Umbilical cord (tissue), 2 donors: ENCODE data around the gene HMGXB3. TPM values are rescaled to one million over a fixed set of nuclear protein-coding genes. Genes with fewer than 3 reads are reported as not detected.

Experiments used
- DNase-seq: peaks from one replicate; pipeline ENCODE4 v3.0.0-alpha.2; 2015; ENCODE audit warnings: low spot score
- total RNA-seq: library from RNA; depleted of rRNA; stranded (reverse); fragments of >200 nt; gene quantifications from one replicate; pipeline ENCODE4 v1.2.3, GENCODE V29; 2014; ENCODE audit warnings: low replicate concordance; ENCODE audit not compliant: insufficient read depth

Gene HMGXB3
- total RNA-seq, 1 donor from 2014 or later: 16.4 TPM

DNA sequence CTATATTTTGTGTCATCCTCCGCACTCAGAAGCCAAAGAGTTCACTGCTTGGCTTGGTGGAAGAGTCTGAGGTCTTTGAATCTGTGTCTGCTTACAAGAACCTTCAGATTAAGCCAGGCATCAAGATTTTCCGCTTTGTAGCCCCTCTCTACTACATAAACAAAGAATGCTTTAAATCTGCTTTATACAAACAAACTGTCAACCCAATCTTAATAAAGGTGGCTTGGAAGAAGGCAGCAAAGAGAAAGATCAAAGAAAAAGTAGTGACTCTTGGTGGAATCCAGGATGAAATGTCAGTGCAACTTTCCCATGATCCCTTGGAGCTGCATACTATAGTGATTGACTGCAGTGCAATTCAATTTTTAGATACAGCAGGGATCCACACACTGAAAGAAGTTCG is 19.3 kb upstream of the HMGXB3 start:
- no peak for DNase-seq

DNA sequence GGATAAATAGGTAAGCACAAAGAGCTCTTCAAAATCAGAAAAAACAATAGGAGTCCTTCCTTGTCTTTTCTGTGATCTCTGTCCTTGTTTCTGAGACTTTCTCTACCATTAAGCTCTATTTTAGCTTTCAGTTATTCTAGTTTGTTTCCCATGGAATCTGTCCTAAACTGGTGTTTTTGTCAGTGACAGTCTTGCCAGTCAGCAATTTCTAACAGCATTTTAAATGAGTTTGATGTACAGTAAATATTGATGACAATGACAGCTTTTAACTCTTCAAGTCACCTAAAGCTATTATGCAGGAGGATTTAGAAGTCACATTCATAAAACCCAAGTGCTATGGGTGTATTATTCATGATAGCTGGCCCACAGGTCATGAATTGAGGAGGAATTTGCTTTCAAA is 18.0 kb upstream of the HMGXB3 start:
- no peak for DNase-seq

- DNase-seq: no peak
These were observed 12.4 kb upstream of the HMGXB3 start for GRCh38 chr5:149988126-149988525.

DNA sequence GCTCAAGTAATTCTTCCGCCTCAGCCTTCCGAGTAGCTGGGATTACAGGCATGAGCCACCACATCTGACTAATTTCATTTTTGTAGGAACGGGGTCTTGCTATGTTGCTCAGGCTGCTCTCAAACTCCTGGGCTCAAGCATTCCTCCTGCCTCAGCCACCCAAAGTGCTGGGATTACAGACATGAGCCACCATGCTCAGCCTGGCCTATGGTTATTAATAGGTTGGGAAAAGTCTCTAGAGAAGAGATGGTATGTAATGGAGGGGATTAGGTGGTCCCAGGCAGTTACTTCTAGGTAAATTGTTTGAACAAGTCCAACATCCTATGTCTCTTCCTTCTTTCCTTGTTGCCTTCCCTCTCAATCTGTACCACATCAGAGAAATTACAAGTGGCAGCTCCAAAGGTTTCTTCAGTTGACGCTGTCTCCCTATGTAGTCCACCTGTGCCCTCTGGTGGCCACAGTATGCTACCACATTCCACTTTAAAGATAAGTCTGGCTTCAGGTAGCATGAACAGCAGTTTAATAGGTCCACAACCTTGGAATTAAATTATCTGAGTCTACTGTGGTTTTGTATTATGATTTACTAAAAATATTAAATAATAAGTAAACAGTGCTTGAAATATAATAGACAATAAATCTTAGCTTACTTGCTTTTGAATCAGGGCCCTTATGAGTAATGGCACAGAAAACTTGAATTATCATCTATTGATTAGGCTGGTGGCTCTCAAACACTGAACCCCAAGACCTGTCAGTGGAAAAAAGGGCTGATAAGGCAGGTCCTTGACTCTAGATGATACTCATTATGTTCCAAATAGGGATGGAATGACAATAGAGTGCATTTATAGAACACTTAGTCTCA is 9.8 kb upstream of the HMGXB3 start:
- DNase-seq: peak; percentile 82

DNA sequence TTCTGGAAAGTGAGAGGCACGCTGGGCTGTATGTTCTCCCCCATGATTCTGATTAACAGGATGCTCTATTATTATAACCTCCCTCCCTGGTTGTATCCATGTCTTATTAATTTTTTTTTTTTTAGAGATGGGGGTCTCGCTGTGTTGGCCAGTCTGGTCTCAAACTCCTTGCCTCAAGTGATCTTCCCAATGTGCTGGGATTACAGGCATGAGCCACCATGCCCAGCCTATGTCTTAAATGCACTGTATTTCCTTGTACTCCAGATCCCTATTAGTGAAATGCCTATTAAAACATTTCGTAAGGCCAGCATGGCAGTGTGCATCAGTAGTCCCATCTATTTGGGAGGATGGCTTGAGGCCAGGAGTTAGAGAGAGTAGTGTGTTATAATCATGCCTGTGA is 7.1 kb upstream of the HMGXB3 start:
- no peak for DNase-seq

- DNase-seq: no peak
These were observed 4.9 kb upstream of the HMGXB3 start for GRCh38 chr5:149995385-149996204.

GRCh38 chr5:149996205-149996890 is 4.2 kb upstream of the HMGXB3 start:
- DNase-seq: no peak

GRCh38 chr5:149998281-149998680 is 2.3 kb upstream of the HMGXB3 start:
- no peak for DNase-seq

GRCh38 chr5:149999359-149999758 is 1.2 kb upstream of the HMGXB3 start:
- DNase-seq: no peak

- no peak for DNase-seq
These were observed 678 bp upstream of the HMGXB3 start for GRCh38 chr5:149999866-150000255.

DNA sequence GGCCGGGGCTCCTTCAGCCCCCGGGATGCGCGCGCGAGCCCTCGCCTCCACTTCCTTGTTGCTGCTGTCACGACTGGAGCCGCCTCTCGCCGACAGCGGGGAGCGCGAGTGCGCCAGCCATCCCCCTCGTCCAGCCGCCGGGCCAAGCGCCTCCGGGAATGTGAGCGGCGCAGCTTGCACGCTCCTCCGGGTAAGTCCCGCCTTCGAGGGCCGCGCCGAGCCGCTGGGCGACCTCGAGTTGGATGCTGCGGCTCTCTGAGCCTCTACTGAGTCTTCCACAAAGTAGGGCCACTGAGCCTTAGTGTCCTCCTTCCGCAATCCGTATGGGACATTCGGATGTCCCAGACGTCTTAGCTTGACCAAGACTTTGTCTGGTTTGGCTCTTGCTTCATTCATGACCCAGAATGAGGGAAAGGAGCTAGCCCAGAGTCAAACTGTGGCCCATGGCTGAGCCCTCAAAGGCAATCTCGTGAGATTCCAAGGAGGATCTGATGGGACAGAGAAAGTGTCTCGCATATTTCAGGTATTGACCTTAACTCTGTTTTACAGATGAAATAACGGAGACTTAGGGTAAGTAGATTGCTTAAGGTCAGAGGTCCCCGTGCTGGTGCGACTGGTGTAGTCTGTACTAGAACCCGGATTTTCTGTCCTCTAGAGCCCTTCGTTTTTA is 586 bp downstream of the HMGXB3 start:
- peak; percentile 21 for DNase-seq

- DNase-seq: peak; percentile 62
These were observed 1.3 kb downstream of the HMGXB3 start for GRCh38 chr5:150001660-150002486.

- DNase-seq: no peak
These were observed 5.8 kb downstream of the HMGXB3 start for GRCh38 chr5:150006318-150006717.

GRCh38 chr5:150007050-150007449 is 6.5 kb downstream of the HMGXB3 start:
- no peak for DNase-seq

- no peak for DNase-seq
These were observed 9.3 kb downstream of the HMGXB3 start for GRCh38 chr5:150009671-150010387.

DNA sequence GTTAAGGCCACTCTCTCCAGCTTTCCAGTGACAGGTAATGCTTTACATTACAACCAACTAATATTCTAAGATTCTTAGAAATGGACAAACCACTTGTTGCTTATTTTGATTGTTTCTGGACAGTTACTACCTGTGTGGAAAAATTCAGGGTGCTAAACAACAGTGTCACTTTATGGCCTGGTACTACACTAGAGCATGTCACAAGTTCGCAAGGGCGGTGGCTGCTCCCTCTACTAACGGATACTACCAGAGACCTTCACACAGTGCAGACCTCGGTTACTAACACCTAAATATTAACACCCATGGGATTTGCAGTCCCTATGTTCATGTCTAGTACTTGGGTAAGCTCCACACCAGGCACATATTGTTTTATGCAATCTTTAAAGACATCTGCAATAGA is 13.4 kb downstream of the HMGXB3 start:
- DNase-seq: no peak

DNA sequence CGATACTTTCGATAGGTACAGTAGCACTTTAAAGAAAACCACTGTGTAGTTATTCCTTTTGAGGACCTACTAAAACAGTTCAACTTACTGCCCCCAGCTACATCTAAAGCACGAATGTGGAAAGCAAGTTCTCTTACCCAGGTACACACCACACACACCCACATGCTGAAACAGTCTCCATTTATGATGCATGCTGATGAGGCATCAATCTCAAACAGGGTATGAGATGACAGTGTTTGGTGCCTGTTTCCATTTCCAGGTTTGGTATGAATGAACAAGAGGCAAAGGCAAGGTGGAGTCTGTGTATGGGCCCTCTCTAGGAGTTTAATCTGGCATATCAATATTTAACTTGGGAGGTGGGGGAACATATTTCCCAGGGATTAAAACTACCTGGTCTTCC is 13.9 kb downstream of the HMGXB3 start:
- no peak for DNase-seq

DNA sequence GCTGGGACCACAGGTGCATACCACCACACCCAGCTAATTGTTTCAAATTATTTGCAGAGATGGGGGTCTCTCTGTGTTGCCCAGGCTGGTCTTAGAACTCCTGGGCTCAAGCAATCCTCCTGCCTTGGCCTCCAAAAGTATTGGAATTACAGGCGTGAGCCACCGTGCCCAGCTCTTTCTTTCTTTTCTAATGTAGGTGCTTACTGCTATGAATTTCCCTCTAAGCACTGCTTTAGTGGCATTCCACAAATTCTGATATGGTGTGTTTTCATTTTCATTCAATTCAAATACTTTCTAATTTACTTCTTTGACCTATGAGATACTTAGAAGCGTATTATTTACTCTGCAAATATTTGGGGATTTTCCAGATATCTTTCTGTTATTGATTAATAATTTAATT is 14.9 kb downstream of the HMGXB3 start:
- DNase-seq: no peak

GRCh38 chr5:150016537-150016936 is 16.0 kb downstream of the HMGXB3 start:
- DNase-seq: no peak
